Measurements from ENCODE around the gene SNX30.

Gene SNX30

GRCh38 chr9:112890106-112891081 lies 139.8 kb downstream of the SNX30 start, which contains the start of gene SLC46A2:
Gene SLC46A2, minus strand, starts transcription at chr9:112890876. Its CDS starts 195 bp downstream, at chr9:112890681.
- no peak for DNase-seq

- DNase-seq: no peak
These were observed 141.0 kb downstream of the SNX30 start for GRCh38 chr9:112891521-112891920.

- DNase-seq: no peak
These were observed 142.4 kb downstream of the SNX30 start for GRCh38 chr9:112892981-112893380.

- DNase-seq: no peak
These were observed 143.5 kb downstream of the SNX30 start for GRCh38 chr9:112894041-112894440.

GRCh38 chr9:112894699-112895098 lies 144.1 kb downstream of the SNX30 start:
- DNase-seq: no peak

- DNase-seq: no peak
These were observed 145.6 kb downstream of the SNX30 start for GRCh38 chr9:112896131-112896530.

- DNase-seq: no peak
These were observed 148.3 kb downstream of the SNX30 start for GRCh38 chr9:112898872-112899311.

- no peak for DNase-seq
These were observed 149.9 kb downstream of the SNX30 start for GRCh38 chr9:112900488-112900887.

- no peak for DNase-seq
These were observed 150.3 kb downstream of the SNX30 start for GRCh38 chr9:112900901-112901300.

- no peak for DNase-seq
These were observed 154.5 kb downstream of the SNX30 start for GRCh38 chr9:112905084-112905483.

- DNase-seq: no peak
These were observed 161.2 kb downstream of the SNX30 start for GRCh38 chr9:112911736-112912135.

GRCh38 chr9:112912636-112913035 lies 162.1 kb downstream of the SNX30 start:
- no peak for DNase-seq

- no peak for DNase-seq
These were observed 162.8 kb downstream of the SNX30 start for GRCh38 chr9:112913326-112913725.

- DNase-seq: no peak
These were observed 164.0 kb downstream of the SNX30 start for GRCh38 chr9:112914524-112914923.

GRCh38 chr9:112917047-112917986 lies 166.8 kb downstream of the SNX30 start:
- DNase-seq: no peak

GRCh38 chr9:112917987-112918362 lies 167.4 kb downstream of the SNX30 start:
- no peak for DNase-seq

GRCh38 chr9:112921549-112921948 lies 171.0 kb downstream of the SNX30 start:
- DNase-seq: no peak
